Smooth muscle cell (in vitro differentiated cells): ENCODE data around the gene RABGEF1. TPM values are rescaled to one million over a fixed set of nuclear protein-coding genes. Genes with fewer than 3 reads are reported as not detected.
A peak's percentile ranks its signal among the peaks of the same experiment; 100 is the strongest.
"Not testable (repeated sequence)": the region's sequence is repeated elsewhere in the genome, so short reads cannot be mapped to it uniquely, and the experiment has no call there.

ENCODE experiments used
- DNase-seq: peaks from one replicate; lab custom pipeline; 2025; ENCODE audit not compliant: unreplicated experiment; lab: John Stamatoyannopoulos, UW
- H2AFZ ChIP-seq: fragments of 200-600 bp; sonication (generic); 2 replicates; pipeline ENCODE4 v1.6.0; 2016; ENCODE audit warnings: antibody characterized with exemption, low read depth, mild to moderate bottlenecking
- H3F3A ChIP-seq: fragments of 200-600 bp; sonication (generic); 2 replicates; pipeline ENCODE4 v1.6.0; 2017; ENCODE audit warnings: antibody characterized with exemption, low read depth
- H3K27ac ChIP-seq: fragments of 200-600 bp; sonication (generic); 2 replicates; pipeline ENCODE4 v1.5.1; 2016; ENCODE audit warnings: low read depth, mild to moderate bottlenecking
- H3K27me3 ChIP-seq: fragments of 200-600 bp; sonication (generic); 2 replicates; pipeline ENCODE4 v1.6.1; 2016; ENCODE audit warnings: low read depth, mild to moderate bottlenecking
- H3K36me3 ChIP-seq: fragments of 200-600 bp; sonication (generic); 2 replicates; pipeline ENCODE4 v1.5.1; 2016; ENCODE audit warnings: low read depth
- H3K4me1 ChIP-seq: fragments of 200-600 bp; sonication (generic); 2 replicates; pipeline ENCODE4 v1.5.1; 2016; ENCODE audit warnings: low read depth
- H3K4me2 ChIP-seq: fragments of 200-600 bp; sonication (generic); 2 replicates; pipeline ENCODE4 v1.6.0; 2016; ENCODE audit warnings: mild to moderate bottlenecking
- H3K4me3 ChIP-seq: fragments of 200-600 bp; sonication (generic); 2 replicates; pipeline ENCODE4 v1.5.1; 2016; ENCODE audit warnings: mild to moderate bottlenecking
- H3K79me2 ChIP-seq: fragments of 200-600 bp; sonication (generic); 2 replicates; pipeline ENCODE4 v1.6.0; 2016; ENCODE audit warnings: low read depth, mild to moderate bottlenecking
- H3K9ac ChIP-seq: fragments of 200-600 bp; sonication (generic); 2 replicates; pipeline ENCODE4 v1.6.0; 2016; ENCODE audit warnings: low read depth
- H3K9me3 ChIP-seq: fragments of 200-600 bp; sonication (generic); replicated peaks from 2 replicates; pipeline ENCODE4 v1.5.1; 2016; ENCODE audit warnings: low read depth
- H4K20me1 ChIP-seq: fragments of 200-600 bp; sonication (generic); 2 replicates; pipeline ENCODE4 v1.6.0; 2016; ENCODE audit warnings: low read depth
- WGBS: methylation state at CpG from one replicate; pipeline ENCODE4 v1.1.7; 2016; ENCODE audit warnings: low lambda C conversion rate; 5-methylcytosine and 5-hydroxymethylcytosine counted together
- polyA plus RNA-seq: library from polyadenylated mRNA; unstranded; fragments of >200 nt; fragmentation: Nextera tagmentation; extraction: Ambion mirVana; gene quantifications from 2 replicates; pipeline ENCODE4 v1.2.1, GENCODE V29; 2016
- total RNA-seq: library from RNA; depleted of rRNA; stranded (reverse); fragments of >200 nt; gene quantifications from 2 replicates; pipeline ENCODE4 v1.2.3, GENCODE V29; 2014
- TF ChIP-seq, protein P1 (sequence below): fragments of 200-600 bp; sonication (generic); IDR thresholded peaks from 2 replicates; pipeline ENCODE4 v1.5.1; 2017; ENCODE audit warnings: borderline replicate concordance, mild to moderate bottlenecking, antibody characterized with exemption; ENCODE audit not compliant: insufficient read depth, poor library complexity, severe bottlenecking

Gene RABGEF1
- total and polyA plus RNA-seq, 2 experiments from 2014 or later = 18.8 to 34.9 TPM

DNA sequence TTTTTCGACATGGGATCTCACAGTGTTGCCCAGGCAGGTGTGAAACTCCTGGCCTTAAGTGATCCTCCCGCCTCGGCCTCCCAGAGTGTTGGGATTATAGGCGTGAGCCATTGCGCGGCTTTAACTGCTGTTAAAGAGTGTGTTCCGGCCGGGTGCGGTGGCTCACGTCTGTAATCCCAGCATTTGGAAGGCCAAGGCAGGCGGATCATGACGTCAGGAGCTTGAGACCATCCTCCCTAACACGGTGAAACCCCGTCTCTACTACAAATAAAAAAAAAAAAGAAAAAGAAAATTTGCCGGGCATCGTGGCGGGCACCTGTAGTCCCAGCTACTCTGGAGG, 1.1 kb downstream of the RABGEF1 start:
- Histone ChIP-seq H4K20me1 (peaks cover 48% of the 10 kb centered on the region), H3F3A (no peaks in the 10 kb centered on the region), H3K27me3 (no peaks in the 10 kb centered on the region), H3K4me2 (peak overlapping the region; percentile 97), H2AFZ (no peak overlapping the region), H3K9me3 (no peaks in the 10 kb centered on the region), H3K4me1 (peaks cover 5% of the 10 kb centered on the region), H3K27ac (peak overlapping the region; percentile 100), H3K4me3 (peak overlapping the region; percentile 100), H3K9ac (peak overlapping the region; percentile 100), H3K79me2 (peaks cover 74% of the 10 kb centered on the region), H3K36me3 (no peaks in the 10 kb centered on the region)
- 54% methylated on average over 17 of the region's 17 CpGs for WGBS
- no peak for DNase-seq
- TF ChIP-seq, protein P1, sequence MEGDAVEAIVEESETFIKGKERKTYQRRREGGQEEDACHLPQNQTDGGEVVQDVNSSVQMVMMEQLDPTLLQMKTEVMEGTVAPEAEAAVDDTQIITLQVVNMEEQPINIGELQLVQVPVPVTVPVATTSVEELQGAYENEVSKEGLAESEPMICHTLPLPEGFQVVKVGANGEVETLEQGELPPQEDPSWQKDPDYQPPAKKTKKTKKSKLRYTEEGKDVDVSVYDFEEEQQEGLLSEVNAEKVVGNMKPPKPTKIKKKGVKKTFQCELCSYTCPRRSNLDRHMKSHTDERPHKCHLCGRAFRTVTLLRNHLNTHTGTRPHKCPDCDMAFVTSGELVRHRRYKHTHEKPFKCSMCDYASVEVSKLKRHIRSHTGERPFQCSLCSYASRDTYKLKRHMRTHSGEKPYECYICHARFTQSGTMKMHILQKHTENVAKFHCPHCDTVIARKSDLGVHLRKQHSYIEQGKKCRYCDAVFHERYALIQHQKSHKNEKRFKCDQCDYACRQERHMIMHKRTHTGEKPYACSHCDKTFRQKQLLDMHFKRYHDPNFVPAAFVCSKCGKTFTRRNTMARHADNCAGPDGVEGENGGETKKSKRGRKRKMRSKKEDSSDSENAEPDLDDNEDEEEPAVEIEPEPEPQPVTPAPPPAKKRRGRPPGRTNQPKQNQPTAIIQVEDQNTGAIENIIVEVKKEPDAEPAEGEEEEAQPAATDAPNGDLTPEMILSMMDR = no peak

DNA sequence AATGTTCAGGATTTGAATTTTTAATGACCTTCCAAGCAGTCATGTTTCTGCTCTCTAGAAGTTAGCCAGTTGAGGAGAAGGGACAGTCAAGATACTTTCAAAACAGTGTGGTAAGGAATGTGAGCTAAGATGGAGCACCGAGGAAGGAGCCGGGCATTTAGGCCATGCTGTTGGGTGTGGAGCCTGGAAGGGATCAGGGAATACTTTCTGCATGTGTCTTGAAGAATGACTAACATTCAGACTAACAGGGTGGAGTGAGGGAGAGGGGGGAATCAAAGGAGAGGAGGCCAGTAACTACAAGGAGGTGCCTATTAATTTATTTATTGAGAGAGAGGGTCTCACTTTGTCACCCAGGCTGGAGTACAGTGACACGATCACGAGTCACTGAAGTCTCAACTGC, 1.8 kb downstream of the RABGEF1 start:
- WGBS = 46% methylated on average over 4 of the region's 4 CpGs
- Histone ChIP-seq H3K79me2 (peaks cover 80% of the 10 kb centered on the region), H4K20me1 (peaks cover 54% of the 10 kb centered on the region), H3K27ac (peak overlapping the region; percentile 100), H3K9ac (peak overlapping the region; percentile 100), H3K4me2 (peak overlapping the region; percentile 97), H3K4me3 (peak overlapping the region; percentile 100)
- H3K9me3 ChIP-seq, H3K27me3 ChIP-seq, H2AFZ ChIP-seq, H3K36me3 ChIP-seq, H3F3A ChIP-seq, H3K4me1 ChIP-seq, DNase-seq: not testable (repeated sequence)

DNA sequence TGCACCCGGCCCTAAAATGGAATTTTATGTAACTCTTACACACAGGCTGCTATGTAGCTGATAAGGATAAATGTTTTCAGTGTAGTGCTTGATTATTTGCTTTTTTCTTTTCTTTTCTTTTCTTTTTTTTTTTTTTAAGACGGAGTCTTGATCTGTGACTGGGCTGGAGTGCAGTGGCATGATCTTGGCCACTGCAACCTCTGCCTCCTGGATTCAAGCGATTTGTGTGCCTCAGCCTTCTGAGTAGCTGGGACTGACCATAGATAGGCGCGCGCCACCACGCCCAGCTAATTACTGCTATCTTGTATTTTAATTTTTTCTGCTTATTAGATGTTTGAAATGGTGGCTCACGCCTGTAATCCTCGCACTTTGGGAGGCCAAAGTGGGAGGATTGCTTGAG, 3.4 kb downstream of the RABGEF1 start:
- Histone ChIP-seq H3K27me3 (no peaks in the 10 kb centered on the region), H2AFZ (no peak overlapping the region), H3K9me3 (no peaks in the 10 kb centered on the region), H4K20me1 (peaks cover 70% of the 10 kb centered on the region), H3K79me2 (peaks cover 93% of the 10 kb centered on the region), H3K9ac (no peak overlapping the region), H3K4me1 (peaks cover 16% of the 10 kb centered on the region), H3K27ac (no peak overlapping the region), H3K4me3 (no peak overlapping the region), H3K36me3 (no peaks in the 10 kb centered on the region), H3K4me2 (no peak overlapping the region), H3F3A (no peaks in the 10 kb centered on the region)
- DNase-seq = no peak
- TF ChIP-seq, protein P1 = no peak
- WGBS = 96% methylated on average over 9 of the region's 9 CpGs

DNA sequence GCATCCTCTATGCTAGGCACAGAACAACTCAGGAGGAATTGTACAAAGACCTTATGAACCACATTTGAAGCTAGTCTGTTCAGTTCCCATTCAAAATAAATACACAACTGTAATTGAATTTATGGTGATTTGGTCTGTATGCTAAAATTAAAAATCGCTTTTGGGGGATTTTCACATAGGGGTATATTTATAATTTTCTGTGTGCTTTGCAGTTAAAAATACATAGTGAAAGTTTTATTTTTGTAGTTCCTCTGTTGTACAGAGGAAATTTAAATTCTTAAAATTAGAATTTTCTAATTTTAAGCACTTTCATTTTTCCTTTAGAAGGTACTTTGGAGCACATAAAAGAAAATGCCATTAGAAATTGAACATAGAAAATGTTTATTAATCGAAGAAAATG, 6.9 kb downstream of the RABGEF1 start:
- H3K4me3 ChIP-seq = no peak overlapping the region
- H3K4me1 ChIP-seq = peaks cover 11% of the 10 kb centered on the region
- H4K20me1 ChIP-seq = peaks cover 97% of the 10 kb centered on the region
- H3K36me3 ChIP-seq = no peaks in the 10 kb centered on the region
- H3F3A ChIP-seq = no peaks in the 10 kb centered on the region
- no peak overlapping the region for H3K9ac ChIP-seq
- TF ChIP-seq, protein P1 = no peak
- peak overlapping the region; percentile 47 for H3K27ac ChIP-seq
- no peaks in the 10 kb centered on the region for H3K27me3 ChIP-seq
- peak overlapping the region; percentile 59 for H3K4me2 ChIP-seq
- DNase-seq = no peak
- H3K79me2 ChIP-seq = peaks cover 100% of the 10 kb centered on the region
- H2AFZ ChIP-seq = no peak overlapping the region
- WGBS = 99% methylated on average over 2 of the region's 2 CpGs
- H3K9me3 ChIP-seq = no peaks in the 10 kb centered on the region
